BLaER1 (cell line): Measurements from ENCODE around the gene CELA3A.
"Not testable (repeated sequence)": the region's sequence is repeated elsewhere in the genome, so short reads cannot be mapped to it uniquely, and the experiment has no call there.

Experiments used
- H3K27ac ChIP-seq: shearing (Covaris generic); formaldehyde crosslinking; 2 replicates; pipeline ENCODE4 v1.8.1; 2022
- H3K27me3 ChIP-seq: shearing (Covaris generic); formaldehyde crosslinking; 2 replicates; pipeline ENCODE4 v1.8.1; 2022
- H3K36me3 ChIP-seq: shearing (Covaris generic); formaldehyde crosslinking; 2 replicates; pipeline ENCODE4 v1.8.1; 2022
- H3K4me1 ChIP-seq: shearing (Covaris generic); formaldehyde crosslinking; 2 replicates; pipeline ENCODE4 v1.8.1; 2022
- H3K4me2 ChIP-seq: shearing (Covaris generic); formaldehyde crosslinking; 2 replicates; pipeline ENCODE4 v1.8.1; 2022
- H3K4me3 ChIP-seq: shearing (Covaris generic); formaldehyde crosslinking; 2 replicates; pipeline ENCODE4 v1.8.1; 2022
- H3K9ac ChIP-seq: shearing (Covaris generic); formaldehyde crosslinking; 2 replicates; pipeline ENCODE4 v1.8.1; 2022
- H3K9me3 ChIP-seq: shearing (Covaris generic); formaldehyde crosslinking; 2 replicates; pipeline ENCODE4 v1.8.1; 2022
- H4K20me1 ChIP-seq: shearing (Covaris generic); formaldehyde crosslinking; 2 replicates; pipeline ENCODE4 v1.8.1; 2022
- Cebpa-rat ChIP-seq: shearing (Covaris generic); IDR thresholded peaks from 2 replicates; pipeline ENCODE4 v1.8.1; 2022

The CELA3A gene

GRCh38 chr1:21966247-21967000 is 35.0 kb upstream of the CELA3A start:
- no peak for TF ChIP-seq Cebpa-rat
- H3K4me3 ChIP-seq = no peak overlapping the region
- H3K4me1 ChIP-seq = peaks cover 15% of the 10 kb centered on the region
- H3K27me3 ChIP-seq = no peaks in the 10 kb centered on the region
- no peaks in the 10 kb centered on the region for H4K20me1 ChIP-seq
- H3K9ac ChIP-seq = no peak overlapping the region
- no peak overlapping the region for H3K4me2 ChIP-seq
- no peaks in the 10 kb centered on the region for H3K36me3 ChIP-seq
- H3K9me3 ChIP-seq = no peaks in the 10 kb centered on the region
- no peak overlapping the region for H3K27ac ChIP-seq

DNA sequence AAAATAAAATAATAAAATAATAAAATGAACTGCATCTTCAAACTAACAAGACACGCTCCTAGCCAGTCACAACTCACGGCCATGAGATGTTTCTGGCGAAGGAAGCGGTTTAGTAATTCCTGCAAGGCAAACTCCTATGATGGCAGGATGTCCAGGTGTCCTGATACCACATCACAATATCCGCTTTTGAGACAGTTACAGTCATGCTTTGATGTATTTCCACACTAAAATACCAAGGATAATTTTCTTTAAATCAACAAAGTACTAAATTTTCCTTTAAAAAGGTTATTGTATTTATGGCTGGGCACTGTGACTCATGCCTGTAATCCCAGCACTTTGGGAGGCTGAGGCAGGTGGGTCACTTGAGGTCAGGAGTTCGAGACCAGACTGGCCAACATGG is 34.2 kb upstream of the CELA3A start:
- H3K4me1 ChIP-seq, H3K9ac ChIP-seq, H3K4me3 ChIP-seq, H3K27ac ChIP-seq, H3K36me3 ChIP-seq, H3K27me3 ChIP-seq, H4K20me1 ChIP-seq, H3K9me3 ChIP-seq, H3K4me2 ChIP-seq: not testable (repeated sequence)

DNA sequence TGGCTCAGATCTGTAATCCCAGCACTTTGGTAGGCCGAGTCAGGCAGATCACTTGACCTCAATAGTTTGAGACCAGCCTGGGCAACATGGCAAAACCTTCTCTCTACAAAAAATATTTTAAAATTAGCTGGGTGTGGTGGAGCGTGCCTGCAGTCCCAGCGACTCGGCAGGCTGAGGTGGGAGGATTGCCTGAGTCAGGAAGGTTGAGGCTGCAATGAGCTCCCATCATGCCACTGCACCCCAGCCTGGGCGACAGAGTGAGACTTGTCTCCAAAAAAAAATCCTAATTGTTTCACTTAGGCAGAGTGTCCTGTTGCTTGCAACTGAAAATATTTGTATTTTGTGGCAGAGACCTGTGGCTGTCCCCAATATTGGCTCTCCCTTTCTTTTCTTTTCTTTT is 32.4 kb upstream of the CELA3A start:
- not testable (repeated sequence) for H3K27me3 ChIP-seq

DNA sequence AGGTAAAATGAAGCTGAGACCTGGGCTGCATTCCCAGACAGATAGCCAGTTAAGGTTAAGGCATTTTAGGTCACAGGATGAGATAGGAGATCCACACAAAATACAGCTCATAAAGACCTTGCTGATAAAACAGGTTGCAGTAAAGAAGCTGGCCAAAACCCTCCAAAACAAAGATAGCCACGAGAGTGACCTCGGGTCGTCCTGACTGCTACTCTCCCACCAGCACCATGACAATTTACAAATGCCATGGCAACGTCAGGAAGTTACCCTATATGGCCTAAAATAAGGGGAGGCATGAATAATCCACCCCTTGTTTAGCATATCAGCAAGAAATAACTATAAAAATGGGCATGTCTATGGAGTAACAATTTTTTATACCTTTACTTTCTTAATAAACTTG is 30.9 kb upstream of the CELA3A start:
- H4K20me1 ChIP-seq, H3K36me3 ChIP-seq, H3K4me3 ChIP-seq, H3K4me2 ChIP-seq, H3K9ac ChIP-seq, H3K9me3 ChIP-seq, H3K27ac ChIP-seq, H3K4me1 ChIP-seq, H3K27me3 ChIP-seq: not testable (repeated sequence)

More for the DNA sequence above, 32.4 kb upstream of the CELA3A start:
- H4K20me1 ChIP-seq, H3K4me3 ChIP-seq, H3K36me3 ChIP-seq, H3K9me3 ChIP-seq, H3K4me1 ChIP-seq, H3K27ac ChIP-seq, H3K9ac ChIP-seq, H3K4me2 ChIP-seq: not testable (repeated sequence)

GRCh38 chr1:21972973-21973441 is 28.4 kb upstream of the CELA3A start:
- H3K4me1 ChIP-seq, H4K20me1 ChIP-seq, H3K36me3 ChIP-seq, H3K9ac ChIP-seq, H3K27me3 ChIP-seq, H3K9me3 ChIP-seq, H3K27ac ChIP-seq, H3K4me3 ChIP-seq: not testable (repeated sequence)
- peak overlapping the region; percentile 36; the same call in 1 of the 2 replicates for H3K4me2 ChIP-seq

- not testable (repeated sequence) for H3K4me3 ChIP-seq, H3K4me1 ChIP-seq, H3K9ac ChIP-seq, H3K27me3 ChIP-seq, H3K27ac ChIP-seq, H3K9me3 ChIP-seq, H4K20me1 ChIP-seq, H3K36me3 ChIP-seq
- peak overlapping the region; percentile 36; the same call in 1 of the 2 replicates for H3K4me2 ChIP-seq
Observed at GRCh38 chr1:21973948-21974347, 27.5 kb upstream of the CELA3A start.

- H3K4me2 ChIP-seq, H3K27ac ChIP-seq, H3K4me3 ChIP-seq, H3K4me1 ChIP-seq, H3K9me3 ChIP-seq, H4K20me1 ChIP-seq, H3K36me3 ChIP-seq, H3K27me3 ChIP-seq, H3K9ac ChIP-seq: not testable (repeated sequence)
Observed at GRCh38 chr1:21974699-21975098, 26.8 kb upstream of the CELA3A start.

DNA sequence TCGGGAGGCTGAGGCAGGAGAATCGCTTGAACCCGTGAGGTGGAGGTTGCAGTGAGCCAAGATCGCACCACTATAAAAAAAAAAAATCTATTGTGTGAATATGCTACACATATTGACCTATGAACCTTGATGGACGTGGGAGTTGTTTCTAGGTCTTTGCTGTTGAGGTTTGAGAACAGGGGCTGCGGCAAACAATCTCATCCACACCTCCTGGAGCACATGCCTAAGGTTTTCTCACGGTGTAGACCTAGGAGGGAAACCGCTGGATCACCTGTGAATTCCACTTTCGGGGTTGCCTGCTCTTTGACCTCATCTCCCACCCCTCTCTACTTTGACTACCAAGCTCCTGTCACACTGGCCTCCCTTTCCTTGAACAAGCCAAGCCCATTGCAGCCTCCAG is 26.2 kb upstream of the CELA3A start:
- H4K20me1 ChIP-seq, H3K27ac ChIP-seq, H3K9me3 ChIP-seq, H3K4me3 ChIP-seq, H3K27me3 ChIP-seq, H3K4me2 ChIP-seq, H3K4me1 ChIP-seq, H3K9ac ChIP-seq, H3K36me3 ChIP-seq: not testable (repeated sequence)

GRCh38 chr1:21976703-21977239 is 24.7 kb upstream of the CELA3A start, which contains the start of gene CELA3B:
TSS of gene CELA3B (plus strand) at chr1:21977022. CDS start at chr1:21977040, 18 bp downstream.
- H3K27ac ChIP-seq, H3K9me3 ChIP-seq, H4K20me1 ChIP-seq, H3K27me3 ChIP-seq, H3K36me3 ChIP-seq, H3K4me2 ChIP-seq, H3K4me1 ChIP-seq, H3K4me3 ChIP-seq, H3K9ac ChIP-seq: not testable (repeated sequence)

- H3K4me1 ChIP-seq, H3K4me3 ChIP-seq, H4K20me1 ChIP-seq, H3K27ac ChIP-seq, H3K4me2 ChIP-seq, H3K36me3 ChIP-seq, H3K9ac ChIP-seq, H3K9me3 ChIP-seq, H3K27me3 ChIP-seq: not testable (repeated sequence)
Observed at GRCh38 chr1:21978209-21978608, 23.2 kb upstream of the CELA3A start.

DNA sequence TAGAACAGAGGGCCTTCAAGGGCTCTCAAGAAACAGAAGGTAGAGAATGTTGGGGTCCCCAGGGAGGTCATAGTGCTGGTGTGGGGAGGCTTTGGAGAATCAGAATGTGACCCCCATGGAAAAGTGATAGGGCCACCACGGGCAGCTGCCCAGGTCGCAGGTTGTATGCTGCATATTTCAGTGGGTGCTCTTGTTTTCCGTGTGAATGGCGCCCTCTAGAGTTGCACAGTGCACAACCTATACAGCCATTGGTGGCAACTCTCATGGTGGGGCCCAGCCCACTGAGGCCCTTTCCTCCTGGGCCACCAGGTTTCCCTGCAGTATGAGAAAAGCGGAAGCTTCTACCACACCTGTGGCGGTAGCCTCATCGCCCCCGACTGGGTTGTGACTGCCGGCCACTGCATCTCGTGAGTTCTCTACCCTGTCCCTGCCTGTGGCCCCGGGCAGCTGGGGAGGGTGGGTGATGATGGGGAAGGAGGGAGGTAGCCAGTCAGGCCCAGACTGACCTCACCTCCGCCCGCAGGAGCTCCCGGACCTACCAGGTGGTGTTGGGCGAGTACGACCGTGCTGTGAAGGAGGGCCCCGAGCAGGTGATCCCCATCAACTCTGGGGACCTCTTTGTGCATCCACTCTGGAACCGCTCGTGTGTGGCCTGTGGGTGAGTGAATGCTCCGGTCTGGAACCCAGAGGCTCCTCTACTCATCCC is 20.8 kb upstream of the CELA3A start:
- H3K9ac ChIP-seq, H3K9me3 ChIP-seq, H3K4me3 ChIP-seq, H4K20me1 ChIP-seq, H3K27ac ChIP-seq, H3K4me2 ChIP-seq, H3K27me3 ChIP-seq, H3K4me1 ChIP-seq, H3K36me3 ChIP-seq: not testable (repeated sequence)

GRCh38 chr1:21981253-21981652 is 20.2 kb upstream of the CELA3A start:
- H3K9ac ChIP-seq, H4K20me1 ChIP-seq, H3K9me3 ChIP-seq, H3K4me2 ChIP-seq, H3K4me3 ChIP-seq, H3K27ac ChIP-seq, H3K4me1 ChIP-seq, H3K36me3 ChIP-seq, H3K27me3 ChIP-seq: not testable (repeated sequence)

- H3K27ac ChIP-seq, H3K9ac ChIP-seq, H3K4me1 ChIP-seq, H3K27me3 ChIP-seq, H3K4me3 ChIP-seq, H3K9me3 ChIP-seq, H3K36me3 ChIP-seq, H3K4me2 ChIP-seq, H4K20me1 ChIP-seq: not testable (repeated sequence)
Observed at GRCh38 chr1:21982122-21982521, 19.3 kb upstream of the CELA3A start.

DNA sequence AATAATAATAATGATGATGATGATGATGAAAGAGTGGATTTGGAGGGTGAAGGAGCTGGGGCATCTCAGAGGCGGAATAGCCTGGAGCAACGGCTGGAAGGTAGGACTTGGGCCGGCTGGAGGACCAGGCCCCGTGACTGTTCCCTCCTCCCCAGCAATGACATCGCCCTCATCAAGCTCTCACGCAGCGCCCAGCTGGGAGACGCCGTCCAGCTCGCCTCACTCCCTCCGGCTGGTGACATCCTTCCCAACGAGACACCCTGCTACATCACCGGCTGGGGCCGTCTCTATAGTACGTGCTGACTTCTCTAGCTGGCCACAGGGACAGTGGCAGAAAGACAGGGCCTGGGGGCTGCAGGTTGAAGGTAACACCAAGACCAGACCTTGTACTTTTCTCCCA is 17.9 kb upstream of the CELA3A start:
- H3K9ac ChIP-seq, H3K27me3 ChIP-seq, H3K4me3 ChIP-seq, H3K27ac ChIP-seq, H3K4me1 ChIP-seq, H3K9me3 ChIP-seq, H4K20me1 ChIP-seq, H3K36me3 ChIP-seq, H3K4me2 ChIP-seq: not testable (repeated sequence)

DNA sequence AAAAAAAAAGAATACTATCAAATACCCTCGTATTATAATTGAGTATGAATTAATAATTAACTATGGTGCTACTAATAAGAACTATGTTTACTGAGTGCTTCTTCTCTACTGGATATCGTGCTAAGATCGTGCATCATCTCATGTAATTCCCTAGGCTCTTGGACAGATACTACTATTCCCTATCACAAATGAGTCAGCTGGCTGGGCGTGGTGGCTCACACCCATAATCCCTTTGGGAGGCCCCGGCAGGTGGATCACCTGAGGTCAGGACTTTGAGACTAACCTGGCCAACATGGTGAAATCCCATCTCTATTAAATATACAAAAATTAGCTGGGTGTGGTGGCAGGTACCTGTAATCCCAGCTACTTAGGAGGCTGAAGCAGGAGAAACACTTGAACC is 15.6 kb upstream of the CELA3A start:
- H3K27ac ChIP-seq, H3K9me3 ChIP-seq, H3K9ac ChIP-seq, H4K20me1 ChIP-seq, H3K4me1 ChIP-seq, H3K27me3 ChIP-seq, H3K4me2 ChIP-seq, H3K4me3 ChIP-seq, H3K36me3 ChIP-seq: not testable (repeated sequence)
